HG03095 (cell line): ENCODE data around the gene TRANK1.
A peak's percentile ranks its signal among the peaks of the same experiment; 100 is the strongest.

Source experiments
- ATAC-seq: cut with Tn5 transposase; IDR thresholded peaks from one replicate; pipeline ENCODE4 v1.9.1; 2021; ENCODE audit warnings: moderate library complexity; ENCODE audit not compliant: unreplicated experiment

Gene TRANK1

DNA sequence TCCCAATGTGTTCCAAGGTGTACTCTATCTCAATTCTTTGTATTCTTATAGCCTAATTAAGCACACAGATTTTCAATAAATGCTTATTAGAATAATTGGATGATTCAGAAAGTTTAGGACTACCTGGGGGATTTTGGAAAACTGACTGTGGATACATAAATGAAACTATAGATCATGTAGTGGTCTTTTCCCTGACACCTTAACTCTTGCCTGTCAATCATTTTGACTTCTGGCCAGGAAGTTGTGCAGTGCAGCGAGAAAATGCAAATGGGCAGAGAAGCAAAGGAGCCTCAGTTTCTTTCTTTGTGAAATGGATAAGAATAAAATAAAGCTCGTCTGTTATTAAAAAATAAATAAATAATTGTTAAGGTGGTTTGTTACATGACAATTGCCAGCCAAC, 133.1 kb downstream of the TRANK1 start:
- ATAC-seq, result no peak

DNA sequence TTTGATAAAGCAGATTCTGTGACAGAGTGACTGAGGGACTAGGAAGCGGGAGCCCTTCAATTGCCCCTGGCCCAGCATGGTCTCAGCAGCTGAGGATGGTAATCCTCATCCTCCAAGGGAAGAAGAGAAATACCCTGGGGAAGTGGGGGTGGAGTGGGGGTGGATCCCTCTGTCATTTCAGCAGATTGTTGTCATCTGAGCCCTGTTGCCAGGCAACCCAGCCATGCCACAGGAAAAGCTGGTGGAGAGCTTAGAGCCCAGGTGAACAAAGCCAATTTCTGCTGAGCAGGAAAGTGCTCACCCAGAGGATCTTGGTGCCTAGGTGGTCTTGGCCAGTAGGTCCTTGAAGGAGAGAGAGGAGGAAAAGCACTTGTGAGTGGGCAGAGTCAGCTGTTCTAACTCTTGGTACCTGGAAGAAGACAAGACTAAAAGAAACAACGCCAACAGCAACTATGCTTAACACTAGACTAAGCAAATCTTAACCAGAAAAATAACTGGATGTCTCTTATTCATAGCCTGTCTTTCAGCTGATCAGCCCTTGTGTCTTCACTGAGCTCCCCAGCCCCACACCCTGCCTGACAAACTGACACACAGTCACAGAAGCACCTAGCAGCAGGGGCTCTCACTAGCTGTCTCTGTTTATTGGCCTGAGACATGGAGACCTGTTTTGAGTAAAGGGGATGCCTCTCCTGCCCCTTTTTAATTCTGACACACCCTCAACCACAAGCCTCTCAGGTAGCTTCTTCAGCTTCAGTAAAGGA, 140.4 kb downstream of the TRANK1 start:
- ATAC-seq, result no peak

DNA sequence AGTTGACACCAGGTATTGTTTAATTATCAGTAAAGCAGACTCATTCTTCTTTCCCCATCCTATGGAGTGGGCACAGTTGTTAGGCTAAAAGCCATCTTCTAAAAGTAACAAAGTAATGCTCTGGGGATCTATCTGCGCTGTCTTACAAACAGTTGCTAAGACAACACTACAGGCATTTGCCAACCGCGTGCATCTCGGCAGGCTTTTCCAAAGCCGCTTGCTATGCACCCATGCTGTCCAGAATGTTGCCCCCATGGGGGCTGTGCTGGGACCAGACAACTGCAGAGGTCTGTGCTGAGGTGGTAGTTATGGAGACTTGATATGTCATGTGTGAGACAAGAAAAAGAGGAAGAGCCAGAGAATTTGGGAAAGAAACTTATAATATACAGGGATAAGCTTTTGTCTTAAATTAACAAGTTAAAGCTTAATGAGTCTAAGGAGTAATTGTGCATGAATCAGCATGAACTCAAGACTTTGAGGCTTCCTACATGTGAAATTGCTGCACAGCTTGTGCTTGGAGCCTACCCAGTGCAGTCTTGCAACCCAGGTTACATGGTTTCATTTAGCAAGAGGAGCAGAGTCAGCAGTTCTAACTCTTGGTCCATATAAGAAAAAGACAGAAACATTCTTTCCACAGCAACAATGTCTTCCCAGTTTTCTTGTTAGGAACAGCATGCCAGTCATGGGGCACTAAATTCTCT, 141.6 kb downstream of the TRANK1 start:
- ATAC-seq, result no peak

DNA sequence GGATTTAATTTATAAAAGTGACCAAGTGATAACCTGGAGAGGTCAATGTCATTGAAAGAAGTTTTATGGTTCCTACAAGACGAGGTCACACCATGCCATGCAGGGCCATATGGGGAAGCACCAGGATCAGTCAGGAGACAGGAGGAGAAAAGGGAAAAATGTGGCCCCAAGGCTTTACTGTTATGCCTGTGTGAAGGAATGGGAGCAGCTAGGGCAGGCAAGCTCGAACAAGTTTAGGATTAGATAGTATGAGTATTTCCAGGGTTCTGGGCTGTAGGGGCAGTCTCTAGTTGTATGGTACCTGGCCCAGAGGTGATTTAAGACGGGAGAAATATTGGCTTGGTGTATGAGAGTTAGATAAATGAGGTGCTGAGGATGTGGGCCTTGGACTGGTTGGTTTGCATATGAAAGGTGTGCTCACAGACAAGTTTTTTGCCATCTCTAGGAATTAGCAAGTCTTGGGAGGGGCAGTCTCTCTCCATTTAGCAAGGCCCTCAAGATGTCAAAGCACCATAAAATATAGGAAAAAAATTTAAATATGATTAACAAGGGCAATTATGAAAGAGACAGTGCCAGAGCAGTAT, 144.2 kb downstream of the TRANK1 start:
- no peak for ATAC-seq

- no peak for ATAC-seq
Measured at GRCh38 chr3:36796881-36797280, 148.0 kb downstream of the TRANK1 start.

- no peak for ATAC-seq
Measured at GRCh38 chr3:36796161-36796560, 148.7 kb downstream of the TRANK1 start.

DNA sequence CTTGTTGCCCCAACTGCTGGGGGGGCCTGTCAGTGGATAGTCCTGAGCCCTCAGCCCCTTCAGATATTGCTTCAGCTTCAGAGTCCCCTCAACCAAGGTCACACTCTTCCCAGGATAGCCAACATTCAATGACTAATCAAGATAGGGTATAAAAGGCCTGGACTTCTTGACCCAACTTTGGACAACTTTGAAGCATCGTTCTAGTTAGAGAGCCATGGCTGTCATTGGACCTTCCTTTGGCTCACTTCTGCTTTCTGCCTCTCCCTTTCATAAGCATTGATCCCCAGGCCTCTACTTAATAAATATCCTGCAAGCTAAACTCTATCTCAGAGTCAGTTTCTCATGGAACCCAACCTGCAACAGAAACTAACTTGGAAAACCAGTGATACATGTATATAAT, 149.2 kb downstream of the TRANK1 start:
- no peak for ATAC-seq

GRCh38 chr3:36792342-36792741, 152.5 kb downstream of the TRANK1 start:
- ATAC-seq, result no peak

DNA sequence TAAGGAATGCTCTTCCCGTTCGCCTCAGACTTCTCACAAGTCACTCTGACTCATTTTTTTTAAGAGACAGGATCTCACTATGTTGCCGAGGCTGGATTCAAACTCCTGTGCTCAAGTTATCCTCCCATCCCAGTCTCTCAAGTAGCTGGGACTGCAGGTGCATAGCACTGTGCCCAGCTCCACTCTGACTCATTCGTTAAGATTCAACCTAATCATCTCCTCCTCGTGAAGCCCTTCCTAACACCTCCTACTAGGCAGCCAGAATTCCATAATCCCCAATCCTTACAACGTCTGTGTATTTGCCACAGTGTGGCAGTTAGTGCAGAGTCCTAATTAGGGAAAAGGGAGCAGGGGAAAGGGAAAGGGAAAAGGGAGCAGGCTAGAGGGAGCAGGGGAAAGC, 154.1 kb downstream of the TRANK1 start:
- no peak for ATAC-seq

- no peak for ATAC-seq
Measured at GRCh38 chr3:36786921-36787890, 157.6 kb downstream of the TRANK1 start.

GRCh38 chr3:36784138-36784635, 160.7 kb downstream of the TRANK1 start:
- ATAC-seq, result no peak

- peak; percentile 59 for ATAC-seq
Measured at GRCh38 chr3:36777424-36778218, 167.2 kb downstream of the TRANK1 start.
